ENCODE data around the gene RLN3. TPM values are rescaled to one million over a fixed set of nuclear protein-coding genes. Genes with fewer than 3 reads are reported as not detected.
A peak's percentile ranks its signal among the peaks of the same experiment; 100 is the strongest.

RLN3 gene
- total RNA-seq, 3 donors from 2014 or later: not detected

DNA sequence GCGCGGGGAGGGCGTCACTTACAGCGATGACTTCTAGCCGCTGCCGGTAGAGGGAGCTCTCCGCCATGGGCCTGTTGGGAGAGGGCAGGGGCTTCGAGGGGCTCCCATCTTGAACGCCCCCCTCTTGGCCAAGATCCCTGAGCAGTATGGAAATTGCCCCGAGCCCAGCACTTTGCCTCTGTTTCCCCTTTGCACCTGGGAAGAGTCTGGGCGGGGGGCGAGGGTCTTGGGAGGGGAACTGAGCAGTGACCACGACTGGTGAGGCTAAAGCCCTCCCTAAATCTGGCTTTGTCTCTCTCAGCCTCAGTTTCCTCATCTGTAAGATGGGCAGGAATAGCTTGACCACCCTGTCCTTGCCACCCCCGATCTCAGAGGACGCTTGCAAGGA, 31.1 kb downstream of the RLN3 start:
- H3K36me3 ChIP-seq: no peaks in the 10 kb centered on the region
- intact Hi-C loops (cut with DNase I; ENCODE audit: low total_unique reads): no loop called here
- H3K9me3 ChIP-seq: no peaks in the 10 kb centered on the region
- no peak overlapping the region for H3K27ac ChIP-seq
- DNase-seq (ENCODE audit: low spot score in 2 of 2): no peak
- H3K4me3 ChIP-seq: no peak overlapping the region
- no peaks in the 10 kb centered on the region for H3K27me3 ChIP-seq
- TF ChIP-seq POLR2A (IDR thresholded peaks at IDR 0.05): no peak
- TF ChIP-seq, protein P1, sequence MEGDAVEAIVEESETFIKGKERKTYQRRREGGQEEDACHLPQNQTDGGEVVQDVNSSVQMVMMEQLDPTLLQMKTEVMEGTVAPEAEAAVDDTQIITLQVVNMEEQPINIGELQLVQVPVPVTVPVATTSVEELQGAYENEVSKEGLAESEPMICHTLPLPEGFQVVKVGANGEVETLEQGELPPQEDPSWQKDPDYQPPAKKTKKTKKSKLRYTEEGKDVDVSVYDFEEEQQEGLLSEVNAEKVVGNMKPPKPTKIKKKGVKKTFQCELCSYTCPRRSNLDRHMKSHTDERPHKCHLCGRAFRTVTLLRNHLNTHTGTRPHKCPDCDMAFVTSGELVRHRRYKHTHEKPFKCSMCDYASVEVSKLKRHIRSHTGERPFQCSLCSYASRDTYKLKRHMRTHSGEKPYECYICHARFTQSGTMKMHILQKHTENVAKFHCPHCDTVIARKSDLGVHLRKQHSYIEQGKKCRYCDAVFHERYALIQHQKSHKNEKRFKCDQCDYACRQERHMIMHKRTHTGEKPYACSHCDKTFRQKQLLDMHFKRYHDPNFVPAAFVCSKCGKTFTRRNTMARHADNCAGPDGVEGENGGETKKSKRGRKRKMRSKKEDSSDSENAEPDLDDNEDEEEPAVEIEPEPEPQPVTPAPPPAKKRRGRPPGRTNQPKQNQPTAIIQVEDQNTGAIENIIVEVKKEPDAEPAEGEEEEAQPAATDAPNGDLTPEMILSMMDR (IDR thresholded peaks at IDR 0.05): peak in 2 of 3 donors; percentile 10 to 46
- no peak for TF ChIP-seq POLR2AphosphoS5 (IDR thresholded peaks at IDR 0.05)
- peaks cover 6 to 9% of the 10 kb centered on the region in 2 donors for H3K4me1 ChIP-seq

DNA sequence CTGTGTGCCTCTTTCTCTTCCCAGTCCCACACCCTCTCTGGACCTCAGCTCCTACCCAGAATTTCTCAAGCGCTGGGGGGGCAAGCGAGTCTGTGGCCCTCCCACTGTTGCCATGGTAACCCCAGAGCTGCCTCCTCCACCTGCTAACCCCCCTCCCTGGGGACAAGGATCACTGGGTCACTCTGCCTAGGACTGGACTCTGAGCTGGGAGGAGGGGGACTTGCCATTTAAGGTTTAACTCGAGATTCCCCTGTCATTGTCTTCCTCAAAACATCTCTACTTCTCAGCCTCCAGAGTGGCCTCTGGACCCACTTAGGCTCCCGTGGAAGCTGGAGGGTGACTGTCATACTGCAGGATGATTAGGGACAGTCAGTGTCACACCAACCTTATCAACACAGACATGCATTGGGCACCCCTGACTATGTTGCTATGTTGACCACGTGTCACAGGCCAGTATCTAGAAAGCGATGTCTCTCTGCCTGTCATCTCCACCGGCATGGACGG, 31.8 kb downstream of the RLN3 start:
- intact Hi-C loops (cut with DNase I; ENCODE audit: low total_unique reads): no loop called here
- DNase-seq (ENCODE audit: low spot score in 2 of 2): no peak
- Histone ChIP-seq H3K36me3 (no peaks in the 10 kb centered on the region), H3K9me3 (no peaks in the 10 kb centered on the region), H3K27ac (no peak overlapping the region), H3K4me1 (peaks cover 6 to 9% of the 10 kb centered on the region in 2 donors), H3K4me3 (no peak overlapping the region), H3K27me3 (no peaks in the 10 kb centered on the region)
- TF ChIP-seq POLR2AphosphoS5 (IDR thresholded peaks at IDR 0.05) (no peak), POLR2A (IDR thresholded peaks at IDR 0.05) (no peak)
- TF ChIP-seq, protein P1 (IDR thresholded peaks at IDR 0.05): no peak

DNA sequence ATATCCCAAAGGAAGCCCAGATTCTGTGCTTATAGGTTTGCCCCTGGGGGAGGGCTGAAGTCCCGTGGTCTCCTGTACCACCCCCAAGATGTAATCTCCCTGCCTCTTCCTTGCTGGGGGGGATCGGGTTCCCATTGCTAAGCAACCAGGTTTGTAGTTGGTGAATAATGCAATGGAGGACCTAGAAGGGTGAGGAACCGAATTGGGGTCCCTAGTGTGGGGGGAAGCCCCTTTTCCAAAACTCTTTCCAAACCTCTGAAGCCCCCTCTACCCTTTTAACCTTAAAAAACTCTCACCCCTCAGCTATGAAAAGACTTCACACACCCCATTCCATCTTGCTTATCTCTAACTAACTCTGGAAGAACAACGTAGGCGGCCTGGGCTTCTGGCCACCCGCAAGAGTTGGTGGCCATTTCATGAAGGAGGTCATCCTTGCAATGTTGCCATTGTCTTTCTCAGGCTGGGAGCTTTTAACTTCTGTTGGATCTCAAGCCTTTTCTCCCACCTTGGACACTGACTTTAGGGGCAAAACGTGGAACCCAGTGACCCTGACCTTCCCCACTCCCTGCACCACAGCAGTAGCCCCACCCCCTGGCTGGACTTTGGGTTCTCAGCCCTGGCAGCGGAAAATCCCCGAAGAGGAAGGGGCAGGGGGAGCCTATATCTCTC, 33.3 kb downstream of the RLN3 start:
- DNase-seq (ENCODE audit: low spot score in 2 of 2): no peak
- TF ChIP-seq POLR2A (IDR thresholded peaks at IDR 0.05) (no peak), POLR2AphosphoS5 (IDR thresholded peaks at IDR 0.05) (no peak)
- TF ChIP-seq, protein P1 (IDR thresholded peaks at IDR 0.05): no peak
- H3K9me3 ChIP-seq: no peaks in the 10 kb centered on the region
- no peaks in the 10 kb centered on the region for H3K36me3 ChIP-seq
- peaks cover 6 to 9% of the 10 kb centered on the region in 2 donors for H3K4me1 ChIP-seq
- H3K4me3 ChIP-seq: peak overlapping the region in 2 of 3 donors; percentile 15 to 51
- intact Hi-C loops (cut with DNase I; ENCODE audit: low total_unique reads): no loop called here
- H3K27me3 ChIP-seq: no peaks in the 10 kb centered on the region
- peak overlapping the region; percentile 29 to 66 for H3K27ac ChIP-seq

DNA sequence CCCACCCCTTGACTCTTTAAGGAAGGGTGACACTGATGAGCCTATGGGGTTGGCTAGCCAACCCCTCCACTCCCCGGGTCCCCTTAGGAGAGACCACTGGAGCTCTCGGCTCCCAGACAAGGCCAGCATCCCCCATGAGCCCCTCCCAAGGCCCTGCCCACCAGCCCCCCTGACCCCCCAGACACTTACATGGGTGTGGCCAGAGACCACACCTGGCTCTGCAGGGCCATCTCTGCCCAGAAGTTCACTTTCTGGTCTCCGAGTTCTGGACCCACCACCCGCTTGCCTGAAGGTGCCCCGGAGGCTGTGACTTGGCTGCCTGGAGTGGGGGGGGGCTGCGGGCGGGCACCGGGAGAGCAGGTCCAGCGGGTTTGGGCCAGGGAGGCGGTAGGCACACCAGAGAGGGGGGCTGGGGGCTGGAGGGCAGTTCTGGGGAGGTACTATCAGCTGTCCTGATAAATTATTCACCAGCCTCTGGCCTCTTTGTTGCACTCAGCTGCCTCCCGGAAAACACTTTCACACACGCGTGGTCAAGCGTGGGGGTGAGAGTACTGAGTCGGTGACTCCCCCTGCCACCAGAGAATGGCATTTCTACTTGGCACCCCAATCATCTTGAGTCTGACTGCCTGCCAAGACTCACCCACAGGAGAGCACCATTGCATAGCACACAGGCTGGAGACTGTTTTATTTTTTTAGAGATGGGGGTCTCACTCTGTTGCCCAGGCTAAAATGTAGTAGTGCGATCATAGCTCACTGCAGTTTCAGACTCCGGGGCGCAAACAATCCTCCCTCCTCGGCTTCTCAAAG, 34.0 kb downstream of the RLN3 start, which contains the start of gene PALM3:
PALM3 (minus strand) TSS at position 326 of the 807 bp plus-strand sequence; CDS start at position 230, 96 bp downstream.
- intact Hi-C loops (cut with DNase I; ENCODE audit: low total_unique reads): no loop called here
- Histone ChIP-seq H3K4me3 (peak within 1 kb of the TSS in 2 of 3 donors; percentile 15 to 51), H3K27me3 (no peaks in the 10 kb centered on the region), H3K36me3 (no peaks in the 10 kb centered on the region), H3K4me1 (peaks cover 6 to 9% of the 10 kb centered on the region in 2 donors), H3K27ac (peak within 1 kb of the TSS; percentile 29 to 66), H3K9me3 (no peaks in the 10 kb centered on the region)
- DNase-seq (ENCODE audit: low spot score in 2 of 2): peak; percentile 34 to 70
- TF ChIP-seq POLR2A (IDR thresholded peaks at IDR 0.05) (no peak), POLR2AphosphoS5 (IDR thresholded peaks at IDR 0.05) (no peak)
- TF ChIP-seq, protein P1 (IDR thresholded peaks at IDR 0.05): no peak

DNA sequence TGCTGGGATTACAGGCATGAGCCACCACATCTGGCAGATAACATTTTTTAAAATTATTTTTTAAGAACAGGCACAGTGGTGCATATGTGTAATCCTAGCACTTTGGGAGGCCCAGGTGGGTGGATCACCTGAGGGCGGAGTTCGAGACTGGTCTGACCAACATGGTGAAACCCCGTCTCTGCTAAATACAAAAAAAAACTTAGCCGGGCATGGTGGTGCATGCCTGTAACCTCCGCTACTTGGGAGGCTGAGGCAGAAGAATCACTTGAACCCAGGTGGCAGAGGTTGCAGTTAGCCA, 34.6 kb downstream of the RLN3 start:
- no peak overlapping the region for H3K27ac ChIP-seq
- no peak overlapping the region for H3K4me3 ChIP-seq
- peaks cover 6 to 9% of the 10 kb centered on the region in 2 donors for H3K4me1 ChIP-seq
- no peaks in the 10 kb centered on the region for H3K27me3 ChIP-seq
- no peaks in the 10 kb centered on the region for H3K9me3 ChIP-seq
- TF ChIP-seq POLR2A (IDR thresholded peaks at IDR 0.05) (no peak), POLR2AphosphoS5 (IDR thresholded peaks at IDR 0.05) (no peak)
- TF ChIP-seq, protein P1 (IDR thresholded peaks at IDR 0.05): no peak
- no peaks in the 10 kb centered on the region for H3K36me3 ChIP-seq
- intact Hi-C loops (cut with DNase I; ENCODE audit: low total_unique reads): no loop called here
- DNase-seq (ENCODE audit: low spot score in 2 of 2): no peak

All from breast epithelium (tissue), 4 donors.